Stimulated activated CD4-positive, alpha-beta T cell treated with anti-CD3 and anti-CD28 coated beads, Interleukin-15, amount 100 ng/mL, for 48 hours (primary cell): Measurements from ENCODE around the gene SUGP2.
"Not testable (repeated sequence)": the region's sequence is repeated elsewhere in the genome, so short reads cannot be mapped to it uniquely, and the experiment has no call there.

ENCODE experiments used
- DNase-seq, 2 donors: peaks; one replicate each; pipeline ENCODE4 v3.0.0-alpha.2; 2020; ENCODE audit warnings: low read depth in 2 of 2

SUGP2 gene

DNA sequence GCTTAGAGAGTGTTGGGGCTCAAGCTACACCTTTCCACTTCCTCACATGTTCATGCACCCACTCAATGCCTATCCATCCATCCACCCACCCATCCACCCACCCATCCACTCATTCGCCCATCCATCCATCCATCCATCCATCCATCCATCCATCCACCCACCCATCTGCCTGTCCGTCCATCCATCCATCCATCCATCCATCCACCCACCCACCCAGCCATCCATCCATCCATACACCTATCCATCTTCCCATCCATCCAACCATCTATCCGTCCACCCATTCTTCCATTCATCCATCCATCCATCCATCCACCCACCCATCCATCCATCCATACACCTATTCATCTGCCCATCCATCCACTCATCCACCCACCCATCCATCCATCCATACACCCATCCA is 79.2 kb downstream of the SUGP2 start:
- DNase-seq: no peak

- not testable (repeated sequence) for DNase-seq
These were observed 80.8 kb downstream of the SUGP2 start for GRCh38 chr19:18952364-18953003.

GRCh38 chr19:18951721-18952281 is 81.5 kb downstream of the SUGP2 start:
- no peak for DNase-seq

DNA sequence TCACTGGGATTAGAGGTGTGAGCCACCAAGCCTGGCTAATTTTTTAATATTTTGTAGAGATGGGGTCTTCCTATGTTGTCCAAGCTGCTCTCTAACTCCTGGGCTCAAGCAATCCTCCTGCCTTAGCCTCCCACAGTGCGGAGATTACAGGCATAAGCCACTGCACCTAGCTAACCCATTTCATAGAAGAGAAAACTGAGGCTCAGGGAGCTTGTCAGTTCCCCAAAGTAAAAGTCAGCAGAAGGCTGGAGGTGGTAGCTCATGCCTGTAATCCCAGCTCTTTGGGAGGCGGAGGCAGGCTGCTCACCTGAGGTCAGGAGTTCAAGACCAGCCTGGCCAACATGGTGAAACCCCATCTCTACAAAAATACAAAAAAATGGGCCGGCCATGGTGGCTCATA is 83.5 kb downstream of the SUGP2 start:
- no peak for DNase-seq

GRCh38 chr19:18948976-18949356 is 84.4 kb downstream of the SUGP2 start:
- no peak for DNase-seq

DNA sequence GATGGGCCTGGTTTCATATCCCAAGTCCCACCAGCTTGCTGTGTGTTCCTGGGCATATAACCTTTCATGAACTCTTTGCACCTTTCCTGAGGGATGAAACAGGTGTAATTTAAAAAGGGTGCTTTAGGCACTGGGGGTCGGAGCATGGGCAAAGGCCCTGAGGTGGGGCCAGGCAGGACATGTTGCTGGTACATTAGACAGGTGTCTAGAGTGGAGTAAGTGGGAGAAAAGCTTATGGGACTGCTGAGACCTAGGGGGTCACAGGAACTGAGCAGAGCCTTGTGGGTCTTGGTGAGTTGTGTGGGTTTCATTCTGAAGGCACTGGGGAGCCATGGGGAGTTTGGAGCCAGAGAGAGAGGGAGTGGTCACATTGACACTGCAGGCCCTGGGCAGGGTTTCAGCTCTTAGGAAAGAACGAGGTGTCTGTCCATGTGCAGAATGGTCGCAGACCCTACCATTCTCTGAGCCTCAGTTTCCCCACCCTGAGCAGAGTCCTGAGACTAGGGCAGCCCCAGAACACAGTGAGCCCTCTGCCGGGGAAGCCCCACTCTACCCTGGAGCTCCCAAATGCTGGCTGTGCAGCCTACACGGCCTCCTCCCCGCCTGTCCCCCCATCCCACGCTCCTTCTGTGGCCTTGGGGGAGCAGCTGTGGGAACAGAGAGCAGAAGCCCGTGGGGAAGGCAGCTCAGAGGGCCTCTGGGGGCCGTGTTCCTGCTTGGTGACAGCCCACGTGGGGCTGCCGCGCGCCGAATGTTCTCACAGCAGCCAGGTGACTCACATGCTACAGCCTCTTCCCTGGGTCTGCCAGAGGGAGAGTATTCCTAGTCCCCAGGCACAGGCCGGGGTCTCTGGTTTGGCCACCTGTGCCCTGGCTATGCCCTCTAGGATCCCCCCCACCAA is 85.0 kb downstream of the SUGP2 start:
- no peak for DNase-seq

DNA sequence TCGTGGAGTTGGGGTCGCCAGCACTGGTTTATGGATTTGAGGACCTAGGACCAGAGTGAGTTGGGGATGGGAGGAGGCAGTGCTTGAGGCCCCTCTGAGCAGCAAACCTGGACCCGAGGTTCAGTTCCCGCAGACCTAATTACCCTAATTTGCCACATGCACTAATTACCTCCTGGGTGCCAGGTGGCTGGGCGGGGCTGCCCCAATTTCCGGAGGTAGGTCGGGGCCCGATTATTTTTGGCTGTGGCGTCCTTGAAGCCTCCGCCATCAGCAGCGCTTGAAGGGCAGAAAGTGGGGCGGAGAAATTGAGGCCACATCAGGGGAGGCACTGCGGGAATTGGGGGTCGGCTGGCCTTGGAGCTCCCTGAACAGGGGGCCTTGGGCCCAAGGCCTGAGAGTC is 86.4 kb downstream of the SUGP2 start:
- no peak for DNase-seq

GRCh38 chr19:18946335-18946734 is 87.0 kb downstream of the SUGP2 start:
- no peak for DNase-seq

GRCh38 chr19:18945297-18945696 is 88.0 kb downstream of the SUGP2 start:
- DNase-seq: no peak

- DNase-seq: no peak
These were observed 89.9 kb downstream of the SUGP2 start for GRCh38 chr19:18943465-18943864.

- DNase-seq: no peak
These were observed 90.6 kb downstream of the SUGP2 start for GRCh38 chr19:18942692-18943091.

- no peak for DNase-seq
These were observed 91.5 kb downstream of the SUGP2 start for GRCh38 chr19:18941628-18942354.
